K562 (cell line): Measurements from ENCODE around the gene MRPL4. TPM values are rescaled to one million over a fixed set of nuclear protein-coding genes. Genes with fewer than 3 reads are reported as not detected.

Experiments used
- ATAC-seq: fragments of 200-7000 bp; cut with Tn5 transposase; 3 replicates; pipeline ENCODE4 v1.9.1; 2020; ENCODE audit warnings: moderate library complexity
- BruUV-seq: library from RNA; stranded (reverse); fragments of 400-500 nt; replicated peaks from 2 replicates; lab custom pipeline; 2021; lab: Mats Ljungman, UMichigan
- CTCF ChIA-PET: fragments of 300-600 bp; formaldehyde crosslinking; extraction: SDS; loops from one replicate; lab custom pipeline; 2021; ENCODE audit warnings: low intra/inter-chr PET ratio; lab: Yijun Ruan, JAX
- POLR2A ChIA-PET: fragments of 300-600, 350-650 bp; sonication (Branson Sonifier 250); formaldehyde crosslinking; extraction: SDS; loops from one replicate; lab custom pipeline; 2021; ENCODE audit warnings: antibody characterized with exemption, inconsistent platforms; lab: Yijun Ruan, JAX
- DNase-seq, 4 experiments: peaks; one replicate each; pipeline versions ENCODE4 v3.0.0 to v3.0.0-alpha.2; 2011 to 2018; ENCODE audit warnings: low spot score in 3 of 4, mixed read lengths in 3 of 4; ENCODE audit errors: extremely low read depth in 1 of 4
- FAIRE-seq: peaks from 2 replicates; lab custom pipeline; 2011; peaks lifted over from hg19 to GRCh38; lab: Jason Lieb, UNC
- H2AFZ ChIP-seq: 2 replicates; pipeline ENCODE4 v1.6.0; 2011; ENCODE audit warnings: low read depth, low read length, control low read depth, inconsistent platforms
- H3K27ac ChIP-seq: fragments of 200-600 bp; 3 replicates; pipeline ENCODE4 v1.8.0; 2011; ENCODE audit warnings: low read depth, mild to moderate bottlenecking, control low read depth, inconsistent platforms, low read length, moderate library complexity, mixed read lengths; ENCODE audit errors: extremely low read depth
- H3K27me3 ChIP-seq, 2 experiments: fragments of 300-600 bp in 1 of 2; 2 replicates in 1 of 2; 3 replicates in 1 of 2; pipeline versions ENCODE4 v1.6.0 to v1.8.0; 2011; ENCODE audit warnings: inconsistent platforms in 2 of 2, low read length in 2 of 2, mild to moderate bottlenecking in 1 of 2, mixed read lengths in 1 of 2, moderate library complexity in 1 of 2; ENCODE audit not compliant: control insufficient read depth in 2 of 2, insufficient read depth in 2 of 2
- H3K36me3 ChIP-seq: fragments of 300-600 bp; 3 replicates; pipeline ENCODE4 v1.8.0; 2011; ENCODE audit warnings: mild to moderate bottlenecking, low read length, inconsistent platforms; ENCODE audit not compliant: control insufficient read depth, insufficient read depth
- H3K4me1 ChIP-seq, 2 experiments: fragments of 200-600 bp in 1 of 2; replicated peaks in 1 of 2; 2 replicates in 1 of 2; 3 replicates in 1 of 2; pipeline versions ENCODE4 v1.5.1 to v1.8.0; 2011; ENCODE audit warnings: inconsistent platforms in 2 of 2, low read length in 2 of 2, mild to moderate bottlenecking in 1 of 2, mixed read lengths in 1 of 2, moderate library complexity in 1 of 2; ENCODE audit not compliant: control insufficient read depth in 2 of 2, insufficient read depth in 2 of 2
- H3K4me2 ChIP-seq: 2 replicates; pipeline ENCODE4 v1.6.1; 2011; ENCODE audit warnings: low read length, control low read depth, inconsistent platforms, mixed read lengths; ENCODE audit not compliant: insufficient read depth
- H3K4me3 ChIP-seq: fragments of 200-600 bp; sonication (generic), shearing (Covaris generic); 2 replicates; pipeline ENCODE4 v1.5.1; 2016; ENCODE audit warnings: control low read depth, inconsistent platforms
- H3K79me2 ChIP-seq: fragments of 200-600 bp; 3 replicates; pipeline ENCODE4 v1.8.0; 2011; ENCODE audit warnings: low read length, inconsistent platforms; ENCODE audit not compliant: control insufficient read depth, insufficient read depth
- H3K9ac ChIP-seq, 2 experiments: 2 replicates each; pipeline versions ENCODE4 v1.6.0 to v1.6.1; 2011; ENCODE audit warnings: low read depth in 2 of 2, low read length in 2 of 2, control low read depth in 1 of 2, inconsistent platforms in 1 of 2, mild to moderate bottlenecking in 1 of 2, mixed read lengths in 1 of 2; ENCODE audit not compliant: insufficient read depth in 1 of 2
- H3K9me1 ChIP-seq: one replicate; pipeline ENCODE4 v1.6.0; 2011; ENCODE audit warnings: inconsistent platforms, mild to moderate bottlenecking, low read length, moderate library complexity; ENCODE audit not compliant: control insufficient read depth, insufficient read depth
- H3K9me3 ChIP-seq: replicated peaks from 2 replicates; pipeline ENCODE4 v1.5.1; 2011; ENCODE audit warnings: low read depth, low read length, inconsistent platforms; ENCODE audit not compliant: control insufficient read depth, insufficient read depth
- H4K20me1 ChIP-seq: replicated peaks from 2 replicates; pipeline ENCODE4 v1.6.1; 2011; ENCODE audit warnings: low read length, inconsistent platforms, mixed read lengths; ENCODE audit not compliant: control insufficient read depth, insufficient read depth
- CREB3 ChIP-seq: fragments of 450-650 bp; conservative IDR thresholded peaks from 2 replicates; pipeline ENCODE4 v1.6.1; 2016; ENCODE audit warnings: missing genetic modification characterization, low read depth, mild to moderate bottlenecking, missing compliant biosample characterization, moderate library complexity
- CTCF ChIP-seq, 3 experiments: IDR thresholded peaks in 2 of 3; conservative IDR thresholded peaks in 1 of 3; 2 replicates each; pipeline ENCODE4 v1.5.1; 2011 to 2012; ENCODE audit warnings: low read length in 3 of 3, mild to moderate bottlenecking in 3 of 3, control low read depth in 2 of 3, improper control_type of control experiment in 1 of 3, inconsistent platforms in 1 of 3, low read depth in 1 of 3, mixed read lengths in 1 of 3, moderate library complexity in 1 of 3; ENCODE audit not compliant: insufficient read depth in 2 of 3
- FOXA1 ChIP-seq: fragments of 450-650 bp; IDR thresholded peaks from 2 replicates; pipeline ENCODE4 v1.6.1; 2016; ENCODE audit warnings: mild to moderate bottlenecking, borderline replicate concordance
- GTF2A2 ChIP-seq: IDR thresholded peaks from 2 replicates; pipeline ENCODE4 v1.6.1; 2016; ENCODE audit warnings: mild to moderate bottlenecking, missing genetic modification characterization, missing compliant biosample characterization
- KDM5B ChIP-seq: fragments of 200-600 bp; sonication (generic); IDR thresholded peaks from 2 replicates; pipeline ENCODE4 v1.6.1; 2012; ENCODE audit warnings: low read depth, mild to moderate bottlenecking, moderate library complexity, low read length, control low read depth, inconsistent platforms; ENCODE audit not compliant: insufficient replicate concordance
- SREBF1 ChIP-seq: fragments of 150-350 bp; IDR thresholded peaks from 2 replicates; pipeline ENCODE4 v1.6.1; 2014; ENCODE audit warnings: antibody characterized with exemption, low read depth, low read length, borderline replicate concordance
- WGBS: fragments of 100-300 bp; shearing (Covaris generic); methylation state at CpG from one replicate; pipeline ENCODE4 v1.1.6; 2016; ENCODE audit warnings: low coverage, mixed read lengths; ENCODE audit not compliant: insufficient coverage; ENCODE audit errors: missing lambda C conversion rate; 5-methylcytosine and 5-hydroxymethylcytosine counted together
- in situ Hi-C: fragments of 300-500 bp; cut with MboI; formaldehyde crosslinking; loops from 4 replicates; pipeline ENCODE4 v1.15.0; 2018; ENCODE audit warnings: inconsistent platforms, mixed read lengths
- intact Hi-C: fragments of 100-400 bp; cut with micrococcal nuclease; formaldehyde crosslinking; loops from 2 replicates; pipeline ENCODE4 v1.14.2; 2022
- polyA plus RNA-seq, 8 experiments: library from polyadenylated mRNA; depleted of rRNA in 4 of 8; stranded (reverse) in 5 of 8; unstranded in 3 of 8; fragments of >200 nt; fragmentation: Nextera tagmentation in 2 of 8; fragmentation: Illumina TruSeq in 1 of 8; extraction: Ambion mirVana in 2 of 8; extraction: Trizol in 1 of 8; gene quantifications; 2 replicates each; pipeline versions ENCODE4 v1.2.1 to v1.2.3, GENCODE V29; 2011 to 2014; ENCODE audit warnings: inconsistent platforms in 1 of 8, missing spikeins in 1 of 8
- total RNA-seq, 7 experiments: library from RNA; depleted of rRNA in 6 of 7; stranded (reverse); fragments of >200 nt in 6 of 7; fragmentation: Illumina TruSeq in 2 of 7; extraction: Trizol in 2 of 7; gene quantifications; 2 replicates each; pipeline versions ENCODE4 v1.2.1 to v1.2.3, GENCODE V29; 2011 to 2021; ENCODE audit warnings: low replicate concordance in 1 of 7

The MRPL4 gene
- total and polyA plus RNA-seq, 9 of the 15 experiments (the other 6 are each of a cell fraction or from before 2014, with no cell fraction given), result 1.4 to 239 (median 64.9) TPM

- H3K9ac ChIP-seq, result peak overlapping the region in 1 of 2 experiments; percentile 4; a peak in 1 of 4 replicates
- no peaks in the 10 kb centered on the region for H3K9me1 ChIP-seq
- no peaks in the 10 kb centered on the region; a peak in 1 of 5 replicates for H3K4me1 ChIP-seq
- H3K9me3 ChIP-seq, result no peaks in the 10 kb centered on the region
- H3K79me2 ChIP-seq, result no peaks in the 10 kb centered on the region
- TF ChIP-seq CTCF (IDR thresholded peaks at IDR 0.05 in 2 of 3, conservative IDR thresholded peaks at IDR 0.05 in 1 of 3; ENCODE audit: insufficient read depth in 2 of 3, low read depth in 1 of 3, low read length in 3 of 3) (peak in 2 of 3 experiments; percentile 11 to 17; a peak in 2 of 6 replicates), GTF2A2 (tag) (no peak)
- TF ChIP-seq, all 486 proteins: peak for 1
- Histone ChIP-seq H3K4me3 (no peak overlapping the region), H3K36me3 (no peaks in the 10 kb centered on the region), H3K27me3 (no peaks in the 10 kb centered on the region), H4K20me1 (no peaks in the 10 kb centered on the region), H3K27ac (no peak overlapping the region), H2AFZ (no peak overlapping the region), H3K4me2 (no peak overlapping the region)
- ChIA-PET CTCF (no interaction called here), POLR2A (interaction anchor here (0.9 to 1.0 kb wide), 2 partner anchors 8 to 27 kb away, joined by 3 to 4 read pairs; no protein-coding TSS in a partner anchor)
- peak; percentile 53 for ATAC-seq
- in situ Hi-C loops (no loop called here), intact Hi-C loops (no loop called here)
- BruUV-seq, result no TSS peak
- FAIRE-seq, result no peak
- WGBS, result 42% methylated on average over 8 of the region's 9 CpGs
- DNase-seq, result no peak
Observed at GRCh38 chr19:10217085-10217484, 34.9 kb upstream of the MRPL4 start.

GRCh38 chr19:10219678-10220077 is 32.3 kb upstream of the MRPL4 start:
- Histone ChIP-seq H3K27me3 (no peaks in the 10 kb centered on the region), H4K20me1 (no peaks in the 10 kb centered on the region), H2AFZ (no peak overlapping the region), H3K9ac (no peak overlapping the region), H3K9me1 (no peaks in the 10 kb centered on the region), H3K4me3 (no peak overlapping the region), H3K4me1 (peaks cover 3 to 14% of the 10 kb centered on the region in 2 experiments; a peak in 3 of 5 replicates), H3K27ac (no peak overlapping the region), H3K9me3 (no peaks in the 10 kb centered on the region), H3K4me2 (no peak overlapping the region), H3K36me3 (peaks cover 10% of the 10 kb centered on the region; the same call in 1 of the 3 replicates), H3K79me2 (no peaks in the 10 kb centered on the region)
- ChIA-PET POLR2A (interaction anchor here (0.5 to 1.8 kb wide), 2 partner anchors 12 to 80 kb away, joined by 3 to 5 read pairs; partner anchors contain the start of gene S1PR2), CTCF (no interaction called here)
- FAIRE-seq (peak; percentile 72), ATAC-seq (peak; percentile 81), DNase-seq (peak; percentile 44 to 65 (median 50))
- in situ Hi-C loops (no loop called here), intact Hi-C loops (no loop called here)
- no TSS peak for BruUV-seq
- WGBS, result 6% methylated on average over 3 of the region's 3 CpGs
- TF ChIP-seq CTCF (IDR thresholded peaks at IDR 0.05 in 2 of 3, conservative IDR thresholded peaks at IDR 0.05 in 1 of 3; ENCODE audit: insufficient read depth in 2 of 3, low read depth in 1 of 3, low read length in 3 of 3), result peak; percentile 47 to 65 (median 64)
- TF ChIP-seq CREB3 (tag), result no peak
- no peak for TF ChIP-seq KDM5B
- TF ChIP-seq FOXA1, result no peak
- no peak for TF ChIP-seq SREBF1
